Measurements from ENCODE around the gene CCDC6. TPM values are rescaled to one million over a fixed set of nuclear protein-coding genes. Genes with fewer than 3 reads are reported as not detected.

The CCDC6 gene
- total and polyA plus RNA-seq, 9 of the 15 experiments (the other 6 are each of a cell fraction or from before 2014, with no cell fraction given) = 10.4 to 41.0 (median 20.9) TPM

- TF ChIP-seq SRSF1 (IDR thresholded peaks at IDR 0.05; ENCODE audit: low read depth, low read length) = no peak
- 0 out of 2 replicates have a peak, but pooled peaks have one; percentile 57 for TF ChIP-seq ZNF830 (CRISPR knock-in tag; IDR thresholded peaks at IDR 0.05)
- peak; percentile 40; the same call in 1 of the 2 replicates for TF ChIP-seq NCOA6 (IDR thresholded peaks at IDR 0.05)
- TF ChIP-seq TAF15 (IDR thresholded peaks at IDR 0.05; ENCODE audit: low read depth, low read length) = no peak
- no peak; the same call in none of the 2 replicates for TF ChIP-seq LCOR (CRISPR knock-in tag; IDR thresholded peaks at IDR 0.05)
- no peak for TF ChIP-seq BDP1 (IDR thresholded peaks at IDR 0.05; ENCODE audit: insufficient read depth, insufficient read length)
- TF ChIP-seq DLX4 (CRISPR knock-in tag; IDR thresholded peaks at IDR 0.05) = no peak
- TF ChIP-seq CTBP1 (IDR thresholded peaks at IDR 0.05; ENCODE audit: borderline replicate concordance) = peak; percentile 95
- no peak for TF ChIP-seq EHMT2 (IDR thresholded peaks at IDR 0.05)
- TF ChIP-seq ZNF175 (CRISPR knock-in tag; IDR thresholded peaks at IDR 0.05; ENCODE audit: low read depth) = no peak
- peak; percentile 58 to 77; a peak in 3 of 4 replicates for TF ChIP-seq SIN3A (IDR thresholded peaks at IDR 0.05; ENCODE audit: borderline replicate concordance in 2 of 2, control insufficient read depth in 1 of 2, low read depth in 2 of 2, low read length in 2 of 2)
- TF ChIP-seq ZNF589 (CRISPR knock-in tag; IDR thresholded peaks at IDR 0.05; ENCODE audit: low read depth) = peak; percentile 73; the same call in 1 of the 2 replicates
- no peak for TF ChIP-seq DNMT1 (IDR thresholded peaks at IDR 0.05)
- no peak for TF ChIP-seq PURB (CRISPR knock-in tag; IDR thresholded peaks at IDR 0.05; ENCODE audit: low read depth)
- TF ChIP-seq TGIF2 (CRISPR knock-in tag; IDR thresholded peaks at IDR 0.05) = no peak; the same call in 1 of the 2 replicates
- peak; percentile 55; the same call in 1 of the 2 replicates for TF ChIP-seq HES1 (IDR thresholded peaks at IDR 0.05; ENCODE audit: low read depth)
- TF ChIP-seq ZSCAN29 (IDR thresholded peaks at IDR 0.05) = no peak
- TF ChIP-seq PYGO2 (tag; IDR thresholded peaks at IDR 0.05) = no peak
- TF ChIP-seq SOX6 (IDR thresholded peaks at IDR 0.05) = no peak; the same call in none of the 2 replicates
- TF ChIP-seq PRDM10 (IDR thresholded peaks at IDR 0.05; ENCODE audit: partially characterized antibody) = peak; percentile 17
- no peak for TF ChIP-seq ATF1 (CRISPR knock-in tag; IDR thresholded peaks at IDR 0.05)
- TF ChIP-seq ATF1 (tag; IDR thresholded peaks at IDR 0.05) = peak; percentile 76
- peak; percentile 33; the same call in 1 of the 2 replicates for TF ChIP-seq DEAF1 (CRISPR knock-in tag; IDR thresholded peaks at IDR 0.05)
- no peak for TF ChIP-seq MBD2 (IDR thresholded peaks at IDR 0.05; ENCODE audit: borderline replicate concordance, low read depth)
Observed at GRCh38 chr10:59906417-59907202, at the start of gene CCDC6 (continued).
